Activated CD8-positive, alpha-beta T cell treated with anti-CD3 and anti-CD28 coated beads for 36 hours (primary cell): Measurements from ENCODE around the gene RXFP3. TPM values are rescaled to one million over a fixed set of nuclear protein-coding genes. Genes with fewer than 3 reads are reported as not detected.

ENCODE experiments used
- ATAC-seq: fragments of 200-7000 bp; cut with Tn5 transposase; one replicate; pipeline ENCODE4 v1.10.0; 2021; ENCODE audit warnings: mild to moderate bottlenecking, moderate library complexity
- CTCF ChIA-PET: fragments of 350-600 bp; sonication (Branson Sonifier 250); formaldehyde crosslinking; loops from one replicate; lab custom pipeline; 2021; ENCODE audit warnings: antibody characterized with exemption; lab: Charles Lee
- POLR2A ChIA-PET: fragments of 350-600 bp; sonication (Branson Sonifier 250); formaldehyde crosslinking; loops from one replicate; lab custom pipeline; 2021; ENCODE audit warnings: antibody characterized with exemption; lab: Charles Lee
- DNase-seq: peaks from one replicate; pipeline ENCODE4 v3.0.0-alpha.2; 2020
- H3K27ac Mint-ChIP-seq: one replicate; pipeline ENCODE4 v1.8.0; 2021; ENCODE audit warnings: mild to moderate bottlenecking, mixed read lengths
- H3K27me3 Mint-ChIP-seq: one replicate; pipeline ENCODE4 v1.8.0; 2021; ENCODE audit warnings: mixed read lengths
- H3K36me3 Mint-ChIP-seq: one replicate; pipeline ENCODE4 v1.8.0; 2021; ENCODE audit warnings: low read depth, mixed read lengths
- H3K4me1 Mint-ChIP-seq: one replicate; pipeline ENCODE4 v1.8.0; 2021; ENCODE audit warnings: low read depth, mixed read lengths
- H3K4me3 Mint-ChIP-seq: one replicate; pipeline ENCODE4 v1.8.0; 2021; ENCODE audit warnings: mild to moderate bottlenecking, moderate library complexity, mixed read lengths
- H3K9me3 Mint-ChIP-seq: one replicate; pipeline ENCODE4 v1.8.0; 2021; ENCODE audit warnings: mixed read lengths
- CTCF ChIP-seq: fragments of 200-600 bp; IDR thresholded peaks from one replicate; pipeline ENCODE4 v1.8.0; 2022; ENCODE audit warnings: antibody characterized with exemption, mild to moderate bottlenecking
- intact Hi-C: fragments of 100-400 bp; cut with micrococcal nuclease; formaldehyde crosslinking; loops from one replicate; pipeline ENCODE4 v1.10.0; 2022
- total RNA-seq, 2 experiments: library from RNA; stranded (reverse); gene quantifications; one replicate each; pipeline ENCODE4 v1.2.3, GENCODE V29; 2021

Gene RXFP3
- total RNA-seq, 2 experiments from 2014 or later, result not detected

- no peak for TF ChIP-seq CTCF
- Mint-ChIP-seq H3K27ac (no peak overlapping the region), H3K27me3 (peaks cover 8% of the 10 kb centered on the region), H3K4me3 (no peak overlapping the region), H3K9me3 (peaks cover 3% of the 10 kb centered on the region), H3K36me3 (no peaks in the 10 kb centered on the region), H3K4me1 (no peaks in the 10 kb centered on the region)
- no peak for DNase-seq
- POLR2A ChIA-PET, result no interaction called here
- no peak for ATAC-seq
- intact Hi-C loops, result no loop called here
- CTCF ChIA-PET, result interaction anchor here (3.0 kb wide), 1 partner anchor 23 kb away, joined by 9 read pairs; the partner anchor contains the start of gene RXFP3
Measured at GRCh38 chr5:33958176-33958575, 22.0 kb downstream of the RXFP3 start.

GRCh38 chr5:33964132-33964700 lies 28.0 kb downstream of the RXFP3 start:
- ChIA-PET POLR2A (no interaction called here), CTCF (interaction anchor here (0.9 to 1.1 kb wide), 2 partner anchors 29 to 41 kb away, joined by 3 read pairs; no protein-coding TSS in a partner anchor)
- Mint-ChIP-seq H3K36me3 (no peaks in the 10 kb centered on the region), H3K27ac (no peak overlapping the region), H3K27me3 (peaks cover 3% of the 10 kb centered on the region), H3K4me3 (no peak overlapping the region), H3K4me1 (peaks cover 7% of the 10 kb centered on the region), H3K9me3 (no peaks in the 10 kb centered on the region)
- TF ChIP-seq CTCF, result no peak
- ATAC-seq (peak; percentile 62), DNase-seq (no peak)
- intact Hi-C loops, result no loop called here

GRCh38 chr5:33966805-33967204 lies 30.6 kb downstream of the RXFP3 start:
- peaks cover 7% of the 10 kb centered on the region for H3K4me1 Mint-ChIP-seq
- POLR2A ChIA-PET, result no interaction called here
- H3K27me3 Mint-ChIP-seq, result peaks cover 1% of the 10 kb centered on the region
- CTCF ChIA-PET, result interaction anchor here (1.4 kb wide), 1 partner anchor 32 kb away, joined by 6 read pairs; no protein-coding TSS in a partner anchor
- intact Hi-C loops, result no loop called here
- no peaks in the 10 kb centered on the region for H3K9me3 Mint-ChIP-seq
- no peak overlapping the region for H3K4me3 Mint-ChIP-seq
- ATAC-seq (no peak), DNase-seq (no peak)
- H3K36me3 Mint-ChIP-seq, result no peaks in the 10 kb centered on the region
- TF ChIP-seq CTCF, result no peak
- H3K27ac Mint-ChIP-seq, result no peak overlapping the region

GRCh38 chr5:33968211-33969005 lies 32.2 kb downstream of the RXFP3 start:
- no peaks in the 10 kb centered on the region for H3K36me3 Mint-ChIP-seq
- no peak overlapping the region for H3K4me3 Mint-ChIP-seq
- H3K27me3 Mint-ChIP-seq, result no peaks in the 10 kb centered on the region
- H3K27ac Mint-ChIP-seq, result no peak overlapping the region
- intact Hi-C loops, result no loop called here
- no peak for TF ChIP-seq CTCF
- H3K4me1 Mint-ChIP-seq, result peaks cover 16% of the 10 kb centered on the region
- ATAC-seq (no peak), DNase-seq (no peak)
- no peaks in the 10 kb centered on the region for H3K9me3 Mint-ChIP-seq
- ChIA-PET POLR2A (no interaction called here), CTCF (interaction anchor here (1.2 to 3.3 kb wide), 8 partner anchors 8 to 533 kb away, joined by 3 to 26 read pairs (median 12); partner anchors contain the start of gene RXFP3)
